HG03571 (cell line): ENCODE measurements around the gene SLC7A1.

Experiments used
- ATAC-seq: cut with Tn5 transposase; IDR thresholded peaks from one replicate; pipeline ENCODE4 v1.9.1; 2021; ENCODE audit not compliant: unreplicated experiment

The SLC7A1 gene

DNA sequence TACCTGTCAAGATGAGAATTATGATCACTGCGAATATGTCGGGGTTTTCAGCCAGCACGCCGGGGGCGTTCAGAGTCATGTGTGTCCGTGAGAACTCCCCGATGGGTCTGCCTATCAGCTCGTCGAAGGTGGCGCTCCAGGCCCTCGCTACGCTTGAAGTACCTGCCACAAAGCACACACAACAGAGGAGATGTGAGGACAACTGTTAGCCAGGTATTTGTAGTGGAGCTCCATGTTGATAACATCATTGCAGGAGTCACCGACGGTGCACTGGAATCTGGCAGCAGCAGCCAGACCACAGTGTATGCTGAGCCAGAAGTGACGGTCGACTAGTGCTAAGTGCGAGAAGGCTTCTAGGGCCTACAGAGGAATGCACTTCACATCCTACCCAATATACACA lies 62.7 kb downstream of the SLC7A1 start:
- no peak for ATAC-seq

DNA sequence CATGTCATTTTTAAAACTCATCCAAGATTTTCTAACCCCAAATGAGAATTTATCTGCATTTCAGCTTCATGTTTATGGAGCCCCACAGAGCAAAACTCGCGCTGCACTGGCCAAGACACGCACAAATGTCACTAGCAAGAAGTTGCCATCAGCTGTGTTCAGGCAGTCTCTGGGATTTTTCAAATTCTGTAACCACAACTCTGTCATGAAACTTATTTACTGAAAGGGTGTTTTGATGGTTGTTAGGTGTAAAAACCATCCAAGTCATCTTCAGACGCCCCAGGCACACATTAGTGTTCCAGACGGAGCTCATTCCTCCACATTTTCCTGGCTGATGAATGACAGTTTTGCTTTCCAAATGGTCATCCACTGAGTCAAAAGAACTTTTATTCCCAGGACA lies 63.4 kb downstream of the SLC7A1 start:
- no peak for ATAC-seq

DNA sequence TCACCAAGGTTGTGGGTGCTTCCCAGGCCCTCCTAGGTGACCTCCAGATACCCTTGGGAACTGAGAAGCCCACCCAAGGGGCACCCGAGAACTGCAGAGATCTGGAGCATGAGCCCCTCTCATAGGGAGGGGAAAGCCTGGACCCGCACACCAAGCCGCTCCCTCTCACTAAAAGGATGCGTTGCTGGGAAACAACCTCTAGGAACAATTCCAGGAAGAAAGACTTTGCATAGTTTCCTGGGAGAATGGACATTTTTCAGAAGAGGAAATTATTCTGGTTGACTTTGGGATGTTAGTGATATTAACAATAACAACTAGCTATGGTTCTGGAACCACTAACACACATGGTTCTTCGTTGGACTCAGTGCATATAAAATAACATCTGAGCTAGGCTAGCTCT lies 64.6 kb downstream of the SLC7A1 start:
- ATAC-seq = no peak

DNA sequence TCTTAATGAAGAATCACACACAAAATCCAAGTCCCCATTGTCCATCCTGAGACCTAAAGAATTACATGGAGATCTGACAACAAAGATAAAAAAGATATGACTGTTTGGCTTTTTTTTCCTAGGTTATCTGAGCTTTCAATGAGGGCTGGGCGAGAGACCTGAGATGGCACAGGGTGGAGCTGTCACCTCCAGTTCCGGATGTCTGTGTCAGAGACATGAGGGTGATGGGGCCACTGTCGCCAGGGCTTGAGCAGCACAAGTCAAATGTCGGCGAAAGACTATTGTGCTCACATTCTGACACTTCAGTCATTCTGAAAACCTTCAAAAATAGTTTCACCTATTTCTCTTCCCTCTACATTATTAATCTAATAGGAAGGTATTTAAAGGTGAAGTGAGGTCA lies 65.7 kb downstream of the SLC7A1 start:
- no peak for ATAC-seq

DNA sequence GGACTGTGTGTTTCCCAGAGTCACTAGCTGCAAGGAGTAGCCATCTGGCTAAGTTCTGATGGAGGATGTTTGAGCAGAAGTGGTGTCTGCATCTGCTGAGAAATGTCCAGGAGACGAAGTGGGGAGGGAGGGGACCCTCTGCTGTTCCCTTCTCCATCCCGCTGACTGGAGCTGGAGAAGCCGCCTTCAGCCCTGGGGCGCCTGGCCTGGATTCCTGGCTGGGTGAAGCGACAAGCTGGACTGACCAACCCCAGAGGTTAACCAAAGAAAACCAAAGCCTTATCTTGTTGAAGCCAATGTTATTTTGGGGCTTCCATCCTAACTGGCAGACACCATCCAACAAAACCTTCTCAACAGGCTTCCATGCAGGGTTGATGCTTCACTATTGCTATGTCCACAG lies 67.6 kb downstream of the SLC7A1 start:
- no peak for ATAC-seq

DNA sequence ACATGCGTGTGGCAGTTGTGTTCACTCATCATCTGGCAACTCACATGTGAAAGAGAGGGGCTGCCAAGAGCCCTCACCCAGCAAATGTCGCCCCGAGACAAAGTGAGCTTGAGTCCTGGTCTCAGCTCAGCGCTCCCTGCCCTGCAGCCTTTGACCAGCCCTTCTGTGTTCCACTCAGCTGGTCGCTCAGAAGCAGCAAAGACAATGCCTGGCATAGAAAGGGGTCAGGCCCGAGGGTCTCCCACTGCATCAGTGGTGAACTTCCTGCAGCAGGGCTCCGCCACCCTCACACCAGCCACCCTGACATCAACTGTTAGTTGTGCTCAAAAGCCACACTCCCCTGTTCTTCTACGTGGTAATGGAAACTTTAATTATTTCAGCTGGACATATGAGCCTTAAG lies 68.0 kb downstream of the SLC7A1 start:
- no peak for ATAC-seq

DNA sequence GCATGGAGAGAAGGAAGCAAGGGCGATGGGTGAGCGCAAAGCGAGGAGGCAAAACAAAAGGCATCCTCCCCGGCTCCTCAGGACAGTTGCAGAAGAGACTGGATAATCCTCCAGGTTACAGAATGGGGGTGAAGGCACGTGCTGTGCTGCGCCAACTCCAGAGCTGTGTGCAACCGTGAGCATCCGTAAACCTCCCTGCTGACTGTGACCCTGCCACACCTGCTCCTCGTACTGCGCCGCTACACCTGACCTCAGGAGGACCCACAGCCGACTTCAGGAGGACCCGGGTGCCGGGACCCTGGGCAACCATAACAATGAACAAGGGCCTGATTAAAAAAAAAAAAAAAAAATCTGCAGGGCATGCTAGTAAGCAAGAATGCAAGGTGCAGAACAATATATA lies 68.7 kb downstream of the SLC7A1 start:
- ATAC-seq = no peak

DNA sequence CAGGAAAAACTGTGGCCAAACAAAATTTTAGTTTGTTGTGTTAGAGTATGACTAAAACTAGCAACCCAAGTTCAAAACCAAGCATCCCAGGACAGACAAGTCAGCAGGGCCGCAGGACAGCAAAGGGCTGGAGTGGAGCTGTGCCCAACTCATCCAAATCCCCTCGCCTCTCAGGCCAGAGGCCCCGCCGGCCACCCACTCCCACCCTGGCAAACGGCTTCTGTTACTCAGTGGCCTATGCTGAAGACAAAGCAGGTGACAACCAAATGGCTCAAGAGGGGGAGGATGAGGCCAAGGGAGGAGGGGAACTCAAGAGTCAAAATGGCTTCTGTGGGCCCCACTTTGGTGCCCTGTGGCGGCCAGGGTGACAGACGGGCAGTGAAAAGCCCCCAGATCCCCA lies 69.7 kb downstream of the SLC7A1 start:
- no peak for ATAC-seq

DNA sequence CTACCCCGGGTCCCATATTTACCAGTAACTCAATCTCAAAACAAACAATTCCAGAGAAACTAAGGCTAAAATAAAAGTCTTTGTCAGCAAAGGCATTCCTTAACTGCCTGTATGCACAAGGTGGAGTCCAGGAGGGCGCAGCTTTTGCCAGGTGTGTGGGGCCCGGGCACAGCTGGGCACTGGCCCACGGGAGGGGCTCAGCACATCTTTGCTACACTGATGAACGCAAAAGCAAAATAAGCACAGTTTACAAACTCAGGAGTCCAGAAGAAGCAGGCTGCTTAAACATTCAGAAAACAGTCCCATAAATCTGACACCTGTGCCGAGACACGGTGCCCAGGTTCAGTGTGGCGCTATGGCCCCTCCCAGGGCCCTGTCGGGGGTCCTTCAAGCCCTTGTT lies 70.8 kb downstream of the SLC7A1 start:
- no peak for ATAC-seq

DNA sequence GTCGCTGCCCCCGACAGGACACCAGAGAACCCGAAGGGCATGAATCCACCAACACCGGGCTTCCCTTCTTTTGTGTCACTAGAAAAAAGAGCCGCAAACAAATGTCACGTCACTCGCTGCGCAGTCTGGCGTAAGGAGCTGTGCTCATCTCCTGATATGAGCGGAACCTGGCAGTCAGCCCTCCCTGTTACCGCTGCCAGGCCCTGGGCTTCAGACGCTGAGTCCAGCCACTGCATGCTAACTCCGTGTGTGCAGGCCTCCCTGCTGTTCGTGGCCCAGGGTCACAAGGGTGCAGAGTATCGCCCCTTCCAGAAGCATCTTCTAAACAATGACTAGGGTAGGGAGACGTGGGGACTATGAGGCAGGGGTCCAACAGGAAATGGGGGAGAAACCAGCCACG lies 71.3 kb downstream of the SLC7A1 start:
- no peak for ATAC-seq

DNA sequence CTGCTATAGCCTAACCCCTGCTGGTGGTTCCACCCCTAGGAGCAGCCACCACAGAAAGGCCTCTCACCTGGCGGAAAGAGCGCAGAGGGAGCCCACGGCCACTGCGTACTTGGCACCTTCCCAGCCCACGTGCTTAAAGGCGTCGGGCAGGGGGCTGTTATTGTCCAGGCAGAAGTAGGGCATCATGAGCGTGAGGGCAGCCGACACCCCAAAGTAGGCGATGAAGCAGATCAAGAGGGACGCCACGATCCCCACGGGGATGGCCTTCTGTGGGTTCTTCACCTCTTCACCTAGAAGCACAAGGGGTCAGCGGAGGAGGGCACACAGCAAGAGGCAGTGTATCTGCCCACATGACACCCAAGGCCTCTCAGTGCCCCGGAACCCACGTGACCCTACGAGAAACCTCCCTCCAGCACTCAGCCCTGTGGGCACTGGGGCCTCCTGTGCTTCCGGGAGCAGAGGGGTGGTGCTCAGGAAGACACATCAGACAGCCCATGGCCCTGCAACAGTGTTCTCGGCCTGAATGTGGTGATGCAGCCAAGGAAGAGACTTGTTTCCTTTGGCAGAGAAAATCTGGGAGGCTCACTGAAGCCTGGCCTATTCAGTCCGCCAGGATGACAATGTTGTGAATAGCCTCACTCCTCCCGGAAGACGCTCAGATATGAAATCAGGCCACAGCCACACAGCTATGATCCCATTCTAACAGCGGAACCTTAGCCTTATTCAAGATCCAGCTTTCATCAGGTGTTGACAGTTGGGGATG lies 72.1 kb downstream of the SLC7A1 start:
- ATAC-seq = no peak

DNA sequence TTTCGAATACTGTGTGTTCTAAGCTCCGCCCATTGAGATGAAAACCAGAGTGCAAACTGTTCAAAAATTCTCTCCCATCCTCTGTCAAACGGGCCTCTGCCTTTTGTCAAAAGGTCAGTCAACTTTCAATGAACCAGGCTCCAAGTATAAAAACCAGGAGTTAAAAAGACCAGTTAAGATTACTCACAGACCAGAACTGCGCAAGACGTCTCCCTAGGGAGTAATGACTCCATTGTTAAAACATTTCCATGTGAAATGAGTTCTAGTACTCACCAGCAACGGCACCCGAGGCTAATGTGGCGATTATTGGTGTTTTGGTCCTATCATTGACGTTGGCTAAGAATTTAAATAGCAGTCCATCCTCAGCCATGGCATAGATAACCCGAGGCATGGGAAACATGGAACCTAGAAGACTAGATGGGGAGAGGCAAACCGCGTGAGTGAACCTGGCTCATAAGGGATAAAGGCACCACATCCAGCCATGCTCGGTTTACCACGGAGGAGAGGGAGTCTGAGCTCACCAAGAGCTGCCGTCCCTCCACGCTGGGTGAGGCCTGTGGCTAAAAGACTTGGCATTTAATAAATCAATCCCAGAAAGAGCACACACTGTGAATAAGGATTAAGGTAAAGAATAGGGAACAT lies 73.3 kb downstream of the SLC7A1 start:
- ATAC-seq = no peak

DNA sequence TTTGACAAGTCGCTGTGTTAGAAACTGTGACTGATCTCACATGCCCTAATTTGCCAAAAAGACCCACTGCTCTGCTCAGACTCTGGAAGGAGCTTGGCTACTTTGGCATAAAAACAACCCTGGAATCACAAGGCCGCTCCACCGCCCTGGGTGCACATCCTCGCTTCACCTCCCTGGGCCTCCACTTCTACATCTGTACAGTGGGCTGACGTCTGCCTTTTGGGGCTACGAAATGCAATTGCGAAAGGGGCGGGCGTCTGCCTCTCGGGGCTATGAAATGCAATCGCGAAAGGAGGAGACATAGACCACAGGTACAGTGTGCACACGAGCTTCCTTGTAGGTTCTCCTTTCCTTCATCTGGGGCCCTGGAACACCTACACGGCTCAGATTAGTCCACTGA lies 74.2 kb downstream of the SLC7A1 start:
- no peak for ATAC-seq

DNA sequence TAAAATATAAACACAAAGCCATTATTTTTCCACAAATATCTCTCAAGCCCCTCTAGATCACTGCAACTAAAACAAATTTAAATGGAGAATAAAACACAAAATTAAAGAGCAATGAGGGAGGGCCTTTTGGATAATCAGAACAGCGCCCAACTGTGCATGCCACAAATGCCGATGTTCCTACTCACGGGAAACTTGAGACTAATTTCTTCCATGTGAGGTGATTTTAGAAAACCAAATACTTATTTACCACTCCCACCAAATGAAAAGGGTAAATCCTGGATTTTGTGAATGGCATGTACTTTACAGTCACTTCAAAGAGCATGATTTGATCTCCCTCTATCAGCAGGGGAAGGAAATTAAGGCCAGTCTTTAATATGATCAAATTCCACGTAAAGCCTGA lies 74.8 kb downstream of the SLC7A1 start:
- ATAC-seq = no peak

DNA sequence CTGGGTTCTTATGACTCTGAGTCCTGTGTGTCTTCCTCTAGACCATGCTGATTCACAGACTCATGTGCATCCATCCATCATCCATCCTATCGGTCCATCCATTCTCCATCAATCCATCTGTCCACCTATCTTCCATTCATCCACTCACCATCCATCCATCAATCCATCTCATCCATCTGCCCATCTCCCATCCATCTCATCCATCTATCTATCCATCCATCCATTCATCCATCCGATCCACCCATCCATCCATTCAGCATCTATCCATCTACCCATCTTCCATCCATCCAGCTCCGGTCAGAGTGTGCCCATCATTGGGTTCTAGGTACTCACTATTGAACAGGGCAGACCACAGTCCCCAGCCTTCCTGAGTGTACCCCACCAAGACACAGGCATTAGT lies 75.6 kb downstream of the SLC7A1 start:
- no peak for ATAC-seq

DNA sequence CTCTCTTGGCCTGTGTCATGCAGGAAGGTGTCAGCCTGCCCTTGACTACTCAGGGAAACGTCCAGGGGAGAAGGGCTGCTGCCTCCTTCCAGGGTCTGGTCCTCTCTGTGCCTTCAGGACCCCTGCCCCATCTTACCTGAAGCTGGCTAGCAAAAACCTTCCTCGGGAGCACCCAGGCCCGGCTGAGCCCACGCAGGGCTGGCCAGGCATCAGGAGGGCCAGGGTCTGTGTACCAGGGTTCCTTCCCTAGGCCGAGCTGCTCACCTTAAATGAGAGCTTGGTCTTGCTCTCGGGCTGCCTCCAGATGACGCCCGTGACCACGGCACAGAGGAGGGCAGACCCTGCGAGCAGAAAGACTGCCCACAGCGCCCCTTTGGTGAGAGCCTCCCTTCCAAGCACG lies 78.6 kb downstream of the SLC7A1 start:
- ATAC-seq = no peak

DNA sequence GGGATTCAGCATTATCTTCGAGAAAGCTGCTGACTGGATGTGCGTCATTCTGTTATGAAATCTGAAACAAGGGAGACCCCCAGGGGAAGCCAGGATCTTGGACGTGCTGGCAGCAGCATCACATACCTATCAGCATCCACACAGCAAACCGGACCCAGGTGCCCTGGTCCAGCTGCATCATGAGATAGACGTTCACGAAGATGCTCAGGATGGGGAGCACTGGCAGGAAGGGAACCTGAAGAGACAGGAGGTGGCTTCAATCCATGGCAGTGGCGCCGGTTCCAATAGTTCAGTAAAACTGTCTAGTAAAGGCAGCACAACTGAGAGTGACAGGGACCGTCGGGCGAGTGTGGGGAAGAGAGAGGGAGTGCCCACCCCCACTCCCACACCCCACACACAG lies 79.5 kb downstream of the SLC7A1 start:
- no peak for ATAC-seq

DNA sequence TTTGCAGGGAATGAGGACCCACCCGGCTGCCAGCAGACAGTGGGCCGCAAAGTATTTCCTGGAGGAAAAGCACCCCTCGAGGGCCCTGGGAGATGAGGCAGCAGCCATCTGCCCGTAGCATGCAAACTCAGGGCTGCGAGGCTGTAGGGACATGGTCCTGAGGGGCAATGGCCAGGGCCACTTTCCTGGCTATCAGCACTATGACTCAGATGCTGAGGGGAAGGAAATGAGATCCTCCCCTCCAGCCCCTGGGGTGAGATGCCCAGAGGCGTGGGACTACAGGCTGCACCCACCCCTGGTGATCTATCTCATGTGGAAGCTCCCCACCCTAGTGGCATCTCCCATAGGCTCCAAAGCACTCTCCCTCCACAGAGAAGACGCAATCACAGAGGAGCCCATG lies 80.1 kb downstream of the SLC7A1 start:
- no peak for ATAC-seq

DNA sequence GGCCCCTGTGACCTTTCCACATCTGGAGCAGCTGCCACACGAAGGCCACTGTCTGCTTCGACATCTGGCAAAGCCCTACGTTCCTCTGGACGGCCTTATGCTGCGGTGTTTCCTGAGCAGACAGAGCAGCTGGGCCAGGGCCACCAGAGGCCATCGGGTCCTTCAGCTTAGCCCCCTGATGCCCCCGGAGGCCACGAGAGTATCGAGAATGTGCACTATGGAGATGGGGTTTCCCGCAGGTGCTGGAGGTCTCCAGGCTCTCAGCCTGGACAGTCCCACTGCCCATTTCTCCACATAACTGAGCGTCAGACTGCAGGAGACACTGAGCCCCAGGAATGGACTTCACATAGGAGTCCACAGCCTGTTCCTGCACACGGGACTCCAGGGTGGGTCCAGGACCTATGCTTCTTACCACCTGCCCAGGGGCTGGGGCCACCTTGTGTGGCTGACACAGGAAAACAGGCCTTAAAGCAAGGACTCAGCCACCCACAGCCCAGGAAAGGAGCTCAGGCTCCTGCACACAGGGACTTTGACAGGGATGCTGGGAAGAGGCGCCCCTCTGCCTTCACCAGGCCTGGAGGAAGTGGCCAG lies 80.7 kb downstream of the SLC7A1 start:
- no peak for ATAC-seq

DNA sequence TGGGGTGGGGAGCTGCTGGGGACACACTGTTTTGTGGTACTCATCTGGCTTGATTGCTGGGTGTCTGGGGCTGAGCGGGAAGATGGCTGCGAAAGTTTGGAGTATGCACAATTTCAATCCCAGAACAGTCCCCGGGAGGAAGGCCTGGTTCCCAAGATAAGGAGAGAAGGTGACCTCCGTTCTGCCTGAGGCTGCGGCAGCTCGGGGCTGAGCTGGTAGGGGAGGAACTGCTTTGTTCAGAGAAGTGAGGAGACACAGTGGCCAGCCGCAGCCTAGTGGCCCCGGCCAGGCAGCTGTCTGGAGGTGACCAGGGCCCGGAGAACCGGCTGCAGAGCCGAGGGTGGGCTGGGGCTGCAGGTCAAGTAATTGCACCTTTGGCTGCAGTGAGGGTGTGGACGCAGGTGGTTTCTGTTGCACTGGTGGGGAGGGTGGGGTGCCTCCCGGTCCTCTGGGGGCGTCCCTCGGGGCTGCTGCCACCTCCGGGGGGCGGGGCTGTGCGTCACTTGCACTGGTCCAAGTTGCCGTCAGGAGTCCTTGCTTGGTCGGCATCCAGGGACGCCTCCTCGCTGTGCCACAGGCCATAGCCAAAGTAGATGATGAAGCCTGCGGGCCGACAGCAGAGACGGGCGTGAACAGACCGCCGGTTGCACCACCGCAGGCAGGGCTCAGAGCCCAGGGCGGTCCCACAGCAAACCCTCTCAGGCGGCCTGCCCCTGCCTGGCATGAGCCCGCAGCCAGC lies 81.3 kb downstream of the SLC7A1 start:
- ATAC-seq = no peak

DNA sequence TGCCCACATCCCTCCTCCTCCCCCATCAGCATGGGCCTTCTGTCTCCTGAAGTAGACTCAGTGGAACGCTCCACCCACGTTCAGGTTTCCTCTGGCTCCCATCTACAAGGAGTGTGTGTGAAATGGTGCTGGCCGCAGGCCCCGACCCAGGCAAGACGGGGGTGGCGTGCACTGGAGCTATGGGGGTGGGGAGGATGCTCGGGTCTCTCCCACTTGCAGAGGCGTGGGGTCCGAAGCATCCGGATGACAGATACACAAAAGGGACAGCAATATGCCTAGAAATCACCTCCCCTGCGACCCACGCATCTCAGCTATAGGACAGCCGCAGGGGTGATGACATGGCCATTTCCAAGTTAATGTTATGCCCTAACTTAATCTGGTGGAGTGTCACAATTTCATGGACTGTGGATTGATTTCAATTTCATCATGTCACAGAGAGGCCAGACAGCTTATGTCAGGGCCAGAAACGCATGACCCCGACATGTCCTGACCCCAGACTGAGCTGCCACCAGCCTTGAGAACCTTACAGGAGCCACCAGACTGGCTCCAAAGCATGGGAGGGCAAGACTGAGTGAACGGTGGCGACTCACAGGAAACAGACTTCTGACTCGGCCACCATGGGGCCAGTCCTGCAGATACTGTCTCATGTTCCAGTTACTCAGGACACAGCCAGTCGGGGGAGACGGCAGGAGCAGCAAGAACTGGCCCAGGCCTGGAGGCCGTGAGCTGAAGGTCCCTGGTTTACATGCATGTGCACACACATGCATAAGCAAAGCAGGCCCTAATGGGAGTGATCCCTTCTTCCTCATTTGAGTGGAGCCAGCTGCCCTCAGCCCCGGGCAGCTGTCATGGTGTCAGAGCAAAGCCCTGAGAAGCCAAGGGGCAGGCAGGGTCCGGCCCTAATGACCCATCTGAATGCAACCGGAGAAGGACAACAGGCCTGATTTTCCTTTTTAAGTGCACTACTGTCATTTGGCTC lies 82.2 kb downstream of the SLC7A1 start:
- ATAC-seq = no peak
